Endometrial microvascular endothelial cells (primary cell): Measurements from ENCODE around the gene TIMM17A. TPM values are rescaled to one million over a fixed set of nuclear protein-coding genes. Genes with fewer than 3 reads are reported as not detected.
"Not testable (repeated sequence)": the region's sequence is repeated elsewhere in the genome, so short reads cannot be mapped to it uniquely, and the experiment has no call there.

Experiments used
- in situ Hi-C: cut with HindIII; loops from 2 replicates; pipeline ENCODE4 v1.10.0; 2017; ENCODE audit warnings: low sequenced_read_pairs, low pct_unique_long_range_greater_than_20kb; ENCODE audit errors: inconsistent ontology term
- total RNA-seq: library from RNA; depleted of rRNA; stranded (reverse); fragments of >200 nt; gene quantifications from one replicate; pipeline ENCODE4 v1.2.3, GENCODE V29; 2015; ENCODE audit errors: inconsistent ontology term

Gene TIMM17A
- total RNA-seq, 1 donor from 2014 or later: 84.6 TPM

- in situ Hi-C loops: no loop called here
Observed at GRCh38 chr1:201938440-201939035, 16.8 kb upstream of the TIMM17A start.

- in situ Hi-C loops: no loop called here
Observed at GRCh38 chr1:201939148-201939547, 16.2 kb upstream of the TIMM17A start.

- in situ Hi-C loops: no loop called here
Observed at GRCh38 chr1:201939574-201939973, 15.7 kb upstream of the TIMM17A start.

GRCh38 chr1:201940316-201940715, 15.0 kb upstream of the TIMM17A start:
- in situ Hi-C loops: not testable (repeated sequence)

- in situ Hi-C loops: no loop called here
Observed at GRCh38 chr1:201941420-201942128, 13.7 kb upstream of the TIMM17A start.

- in situ Hi-C loops: no loop called here
Observed at GRCh38 chr1:201942129-201942495, 13.2 kb upstream of the TIMM17A start.

GRCh38 chr1:201944002-201944401, 11.3 kb upstream of the TIMM17A start:
- in situ Hi-C loops: no loop called here

- in situ Hi-C loops: no loop called here
Observed at GRCh38 chr1:201944639-201945038, 10.7 kb upstream of the TIMM17A start.

- in situ Hi-C loops: no loop called here
Observed at GRCh38 chr1:201945157-201945556, 10.1 kb upstream of the TIMM17A start.

GRCh38 chr1:201945863-201946223, 9.5 kb upstream of the TIMM17A start:
- in situ Hi-C loops: no loop called here

- in situ Hi-C loops: no loop called here
Observed at GRCh38 chr1:201946224-201946908, 8.9 kb upstream of the TIMM17A start, which contains the start of gene LMOD1. Gene LMOD1, minus strand, starts transcription at chr1:201946548. Its CDS starts 208 bp downstream, at chr1:201946340.

- in situ Hi-C loops: no loop called here
Observed at GRCh38 chr1:201947697-201948008, 7.7 kb upstream of the TIMM17A start.

- in situ Hi-C loops: no loop called here
Observed at GRCh38 chr1:201949491-201949890, 5.8 kb upstream of the TIMM17A start.

- in situ Hi-C loops: no loop called here
Observed at GRCh38 chr1:201954263-201955008, 867 bp upstream of the TIMM17A start.

- in situ Hi-C loops: no loop called here
Observed at GRCh38 chr1:201955729-201956143, 433 bp downstream of the TIMM17A start.

GRCh38 chr1:201958348-201958747, 3.0 kb downstream of the TIMM17A start:
- in situ Hi-C loops: no loop called here

GRCh38 chr1:201962382-201962781, 7.1 kb downstream of the TIMM17A start:
- in situ Hi-C loops: not testable (repeated sequence)

- in situ Hi-C loops: no loop called here
Observed at GRCh38 chr1:201964261-201964660, 9.0 kb downstream of the TIMM17A start.

- in situ Hi-C loops: no loop called here
Observed at GRCh38 chr1:201966171-201966570, 10.9 kb downstream of the TIMM17A start.
